H1 (cell line): ENCODE results near the gene WWC2. TPM values are rescaled to one million over a fixed set of nuclear protein-coding genes. Genes with fewer than 3 reads are reported as not detected.

Source experiments
- ASH2L ChIP-seq: fragments of 200-600, 300-600 bp; sonication (generic); IDR thresholded peaks from one replicate; pipeline ENCODE4 v1.7.1; 2017; ENCODE audit warnings: low read length
- BACH1 ChIP-seq: IDR thresholded peaks from 2 replicates; pipeline ENCODE4 v1.6.1; 2012; ENCODE audit warnings: low read length, improper control_type of control experiment
- CEBPB ChIP-seq: IDR thresholded peaks from 2 replicates; pipeline ENCODE4 v1.6.1; 2012; ENCODE audit warnings: low read depth, low read length
- CHD2 ChIP-seq: IDR thresholded peaks from 2 replicates; pipeline ENCODE4 v1.6.1; 2012; ENCODE audit warnings: low read length, improper control_type of control experiment
- MAX ChIP-seq: IDR thresholded peaks from 2 replicates; pipeline ENCODE4 v1.6.1; 2012; ENCODE audit warnings: inconsistent platforms
- SAP30 ChIP-seq: fragments of 300-600 bp; sonication (generic); IDR thresholded peaks from 2 replicates; pipeline ENCODE4 v1.7.1; 2012; ENCODE audit warnings: low read length, moderate library complexity, mild to moderate bottlenecking, inconsistent platforms; ENCODE audit not compliant: insufficient read depth, insufficient replicate concordance
- SP4 ChIP-seq: IDR thresholded peaks from 2 replicates; pipeline ENCODE4 v1.6.1; 2012; ENCODE audit warnings: low read length, inconsistent platforms
- SRF ChIP-seq: IDR thresholded peaks from 2 replicates; pipeline ENCODE4 v1.6.1; 2011; ENCODE audit warnings: mild to moderate bottlenecking, low read depth, low read length, moderate library complexity
- TAF7 ChIP-seq: optimal IDR thresholded peaks from 2 replicates; pipeline ENCODE3; 2011; ENCODE audit warnings: low read depth, mild to moderate bottlenecking, inconsistent platforms, low read length, moderate library complexity, borderline replicate concordance
- YY1 ChIP-seq: IDR thresholded peaks from 2 replicates; pipeline ENCODE4 v1.6.1; 2011; ENCODE audit warnings: low read depth, mild to moderate bottlenecking, low read length
- polyA plus RNA-seq, 7 experiments: library from polyadenylated mRNA; depleted of rRNA in 3 of 7; stranded (reverse) in 5 of 7; unstranded in 2 of 7; fragments of >200 nt in 5 of 7; fragments of 200-250 nt in 2 of 7; gene quantifications; 1 replicate in 5 of 7; 2 replicates in 1 of 7; 4 replicates in 1 of 7; pipeline versions ENCODE4 v1.2.1 to v1.2.3, GENCODE V29; 2011 to 2013; ENCODE audit warnings: missing spikeins in 2 of 7, mixed read lengths in 2 of 7
- total RNA-seq: library from RNA; stranded (reverse); fragmentation: NEBNext Ultra II Directional; extraction: Animal tissue kit (Norgen Biotek cat#: 25700); gene quantifications from 2 replicates; pipeline ENCODE4 v1.2.1, GENCODE V29; 2021

The WWC2 gene
- total and polyA plus RNA-seq, 2 of the 8 experiments (the other 6 are each of a cell fraction or from before 2014, with no cell fraction given): 17.6 to 135 TPM

- TF ChIP-seq CEBPB: no peak
- TF ChIP-seq YY1: no peak
- TF ChIP-seq CHD2: no peak
- TF ChIP-seq BACH1: no peak
- no peak for TF ChIP-seq TAF7
- no peak for TF ChIP-seq ASH2L
- no peak for TF ChIP-seq SRF
- TF ChIP-seq SAP30: no peak
- no peak for TF ChIP-seq SP4
- TF ChIP-seq MAX: no peak
Observed at GRCh38 chr4:183213996-183214395, 114.9 kb downstream of the WWC2 start (continued).
